K562 (cell line): ENCODE data around the gene CEND1. TPM values are rescaled to one million over a fixed set of nuclear protein-coding genes. Genes with fewer than 3 reads are reported as not detected.

Experiments used
- KLF6 ChIP-seq: fragments of 250-450 bp; sonication (Bioruptor Pico); IDR thresholded peaks from 2 replicates; pipeline ENCODE4 v1.4.0; 2020; ENCODE audit warnings: mild to moderate bottlenecking, moderate library complexity, borderline replicate concordance
- LEF1 ChIP-seq: fragments of 450-650 bp; IDR thresholded peaks from 2 replicates; pipeline ENCODE4 v1.6.1; 2016; ENCODE audit warnings: mild to moderate bottlenecking
- NFATC3 ChIP-seq: fragments of 450-650 bp; IDR thresholded peaks from 2 replicates; pipeline ENCODE4 v1.6.1; 2017; ENCODE audit warnings: mild to moderate bottlenecking
- RB1 ChIP-seq: fragments of 450-650 bp; IDR thresholded peaks from 2 replicates; pipeline ENCODE4 v1.6.1; 2017; ENCODE audit warnings: low read depth, mild to moderate bottlenecking
- SIX5 ChIP-seq, 2 experiments: IDR thresholded peaks; 2 replicates each; pipeline ENCODE4 v1.6.1; 2011; ENCODE audit warnings: low read length in 2 of 2, borderline replicate concordance in 1 of 2, low read depth in 1 of 2, mild to moderate bottlenecking in 1 of 2, moderate library complexity in 1 of 2; ENCODE audit not compliant: insufficient read depth in 1 of 2
- SNRNP70 ChIP-seq: fragments of 200-400 bp; formaldehyde crosslinking; optimal IDR thresholded peaks from 2 replicates; pipeline ENCODE3; 2017; ENCODE audit warnings: low read depth, low read length
- TEAD4 ChIP-seq, 2 experiments: sonication (generic) in 1 of 2; formaldehyde crosslinking in 1 of 2; IDR thresholded peaks; 2 replicates each; pipeline versions ENCODE4 v1.6.1 to v1.8.0; 2012 to 2022; ENCODE audit warnings: borderline replicate concordance in 1 of 2, inconsistent platforms in 1 of 2, low read length in 1 of 2, mild to moderate bottlenecking in 1 of 2, missing genetic modification reagents in 1 of 2
- ZNF41 ChIP-seq: fragments of 250-450 bp; sonication (Bioruptor Pico); conservative IDR thresholded peaks from 2 replicates; pipeline ENCODE4 v1.4.0; 2020; ENCODE audit warnings: mild to moderate bottlenecking
- ZNF696 ChIP-seq: fragments of 250-450 bp; sonication (Bioruptor Pico); conservative IDR thresholded peaks from 2 replicates; pipeline ENCODE4 v1.4.0; 2020; ENCODE audit warnings: mild to moderate bottlenecking, moderate library complexity
- polyA plus RNA-seq, 8 experiments: library from polyadenylated mRNA; depleted of rRNA in 4 of 8; stranded (reverse) in 5 of 8; unstranded in 3 of 8; fragments of >200 nt; fragmentation: Nextera tagmentation in 2 of 8; fragmentation: Illumina TruSeq in 1 of 8; extraction: Ambion mirVana in 2 of 8; extraction: Trizol in 1 of 8; gene quantifications; 2 replicates each; pipeline versions ENCODE4 v1.2.1 to v1.2.3, GENCODE V29; 2011 to 2014; ENCODE audit warnings: inconsistent platforms in 1 of 8, missing spikeins in 1 of 8
- total RNA-seq, 7 experiments: library from RNA; depleted of rRNA in 6 of 7; stranded (reverse); fragments of >200 nt in 6 of 7; fragmentation: Illumina TruSeq in 2 of 7; extraction: Trizol in 2 of 7; gene quantifications; 2 replicates each; pipeline versions ENCODE4 v1.2.1 to v1.2.3, GENCODE V29; 2011 to 2021; ENCODE audit warnings: low replicate concordance in 1 of 7
- TF ChIP-seq, protein P1 (sequence below): fragments of 250-450 bp; sonication (Bioruptor Pico); IDR thresholded peaks from 2 replicates; pipeline ENCODE4 v1.6.1; 2021; ENCODE audit warnings: mild to moderate bottlenecking
- TF ChIP-seq, protein P2 (sequence below): fragments of 250-450 bp; sonication (Bioruptor Pico); IDR thresholded peaks from 2 replicates; pipeline ENCODE4 v1.8.0; 2021; ENCODE audit warnings: mild to moderate bottlenecking, moderate library complexity
- TF ChIP-seq, protein P3 (sequence below), 2 experiments: fragments of 450-650 bp in 1 of 2; sonication (generic) in 1 of 2; formaldehyde crosslinking; conservative IDR thresholded peaks; 2 replicates each; pipeline versions ENCODE4 v1.4.0 to v1.8.1; 2020 to 2022; ENCODE audit warnings: mild to moderate bottlenecking in 1 of 2, missing genetic modification reagents in 1 of 2
- TF ChIP-seq, protein P4 (sequence below): fragments of 450-650 bp; IDR thresholded peaks from 2 replicates; pipeline ENCODE4 v1.6.1; 2016
- TF ChIP-seq, protein P5 (sequence below), 3 experiments: IDR thresholded peaks in 2 of 3; conservative IDR thresholded peaks in 1 of 3; 2 replicates each; pipeline ENCODE4 v1.5.1; 2011 to 2012; ENCODE audit warnings: low read length in 3 of 3, mild to moderate bottlenecking in 3 of 3, control low read depth in 2 of 3, improper control_type of control experiment in 1 of 3, inconsistent platforms in 1 of 3, low read depth in 1 of 3, mixed read lengths in 1 of 3, moderate library complexity in 1 of 3; ENCODE audit not compliant: insufficient read depth in 2 of 3
- TF ChIP-seq, protein P6 (sequence below): fragments of 200-800 bp; sonication (Bioruptor generic); IDR thresholded peaks from 2 replicates; pipeline ENCODE4 v1.6.1; 2016; ENCODE audit warnings: missing genetic modification characterization, missing compliant biosample characterization

CEND1 gene
- total and polyA plus RNA-seq, 9 of the 15 experiments (the other 6 are each of a cell fraction or from before 2014, with no cell fraction given) = 0.13 to 0.18 (median 0.16) TPM; not detected in 6

DNA sequence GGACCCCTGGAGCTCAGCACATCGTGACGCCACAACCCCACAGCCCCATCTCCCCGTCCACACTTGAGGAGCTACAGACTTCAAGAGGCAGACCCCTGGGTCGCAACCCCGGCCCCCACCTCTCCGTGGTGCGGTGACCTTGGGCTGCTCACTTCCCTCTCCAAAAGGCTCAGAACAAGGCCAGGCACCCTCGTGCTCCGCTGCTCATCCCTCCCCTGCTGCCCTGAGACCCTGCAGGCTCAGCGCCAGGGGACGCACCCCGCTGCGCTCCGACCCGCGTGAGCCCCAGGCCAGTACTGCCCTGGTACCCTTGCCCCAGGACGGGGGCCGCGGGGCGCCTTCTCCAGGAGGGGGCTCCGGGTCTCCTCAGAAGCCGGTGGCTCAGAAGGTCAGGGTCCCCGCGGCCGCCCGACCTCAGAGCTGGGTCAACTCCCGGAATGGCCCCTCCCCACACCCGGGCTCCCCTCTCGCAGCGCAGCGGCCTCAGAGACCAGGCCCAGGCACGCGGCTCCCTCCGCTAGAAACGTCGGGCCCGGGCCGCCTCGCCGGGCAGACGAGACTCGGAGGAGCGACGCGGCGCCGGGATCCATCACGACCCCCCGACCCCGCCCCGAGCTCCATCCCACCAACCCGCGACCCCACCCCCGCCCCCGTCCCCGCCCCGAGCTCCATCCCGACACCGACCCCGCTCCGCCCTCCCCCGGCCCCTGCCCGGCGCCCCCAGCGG, 13.2 kb downstream of the CEND1 start (continued):
- no peak for TF ChIP-seq LEF1
- TF ChIP-seq RB1 = peak; percentile 45
- TF ChIP-seq SNRNP70 = no peak
- TF ChIP-seq SIX5 (IDR thresholded peaks at IDR 0.05; ENCODE audit: borderline replicate concordance in 1 of 2, insufficient read depth in 1 of 2, low read depth in 1 of 2, low read length in 2 of 2) = no peak
- TF ChIP-seq TEAD4 (IDR thresholded peaks at IDR 0.05; ENCODE audit: low read length) = no peak
- TF ChIP-seq TEAD4 (CRISPR knock-in tag; IDR thresholded peaks at IDR 0.05; ENCODE audit: borderline replicate concordance) = no peak
- no peak for TF ChIP-seq NFATC3
- TF ChIP-seq, protein P1, sequence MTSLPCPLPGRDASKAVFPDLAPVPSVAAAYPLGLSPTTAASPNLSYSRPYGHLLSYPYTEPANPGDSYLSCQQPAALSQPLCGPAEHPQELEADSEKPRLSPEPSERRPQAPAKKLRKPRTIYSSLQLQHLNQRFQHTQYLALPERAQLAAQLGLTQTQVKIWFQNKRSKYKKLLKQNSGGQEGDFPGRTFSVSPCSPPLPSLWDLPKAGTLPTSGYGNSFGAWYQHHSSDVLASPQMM (CRISPR knock-in tag) = no peak
- TF ChIP-seq, protein P2, sequence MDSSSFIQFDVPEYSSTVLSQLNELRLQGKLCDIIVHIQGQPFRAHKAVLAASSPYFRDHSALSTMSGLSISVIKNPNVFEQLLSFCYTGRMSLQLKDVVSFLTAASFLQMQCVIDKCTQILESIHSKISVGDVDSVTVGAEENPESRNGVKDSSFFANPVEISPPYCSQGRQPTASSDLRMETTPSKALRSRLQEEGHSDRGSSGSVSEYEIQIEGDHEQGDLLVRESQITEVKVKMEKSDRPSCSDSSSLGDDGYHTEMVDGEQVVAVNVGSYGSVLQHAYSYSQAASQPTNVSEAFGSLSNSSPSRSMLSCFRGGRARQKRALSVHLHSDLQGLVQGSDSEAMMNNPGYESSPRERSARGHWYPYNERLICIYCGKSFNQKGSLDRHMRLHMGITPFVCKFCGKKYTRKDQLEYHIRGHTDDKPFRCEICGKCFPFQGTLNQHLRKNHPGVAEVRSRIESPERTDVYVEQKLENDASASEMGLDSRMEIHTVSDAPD (CRISPR knock-in tag) = no peak
- TF ChIP-seq ZNF696 (CRISPR knock-in tag) = no peak
- TF ChIP-seq, protein P3, sequence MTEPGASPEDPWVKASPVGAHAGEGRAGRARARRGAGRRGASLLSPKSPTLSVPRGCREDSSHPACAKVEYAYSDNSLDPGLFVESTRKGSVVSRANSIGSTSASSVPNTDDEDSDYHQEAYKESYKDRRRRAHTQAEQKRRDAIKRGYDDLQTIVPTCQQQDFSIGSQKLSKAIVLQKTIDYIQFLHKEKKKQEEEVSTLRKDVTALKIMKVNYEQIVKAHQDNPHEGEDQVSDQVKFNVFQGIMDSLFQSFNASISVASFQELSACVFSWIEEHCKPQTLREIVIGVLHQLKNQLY (CRISPR knock-in tag; conservative IDR thresholded peaks at IDR 0.05) = no peak
- no peak for TF ChIP-seq KLF6 (CRISPR knock-in tag)
- TF ChIP-seq, protein P4, sequence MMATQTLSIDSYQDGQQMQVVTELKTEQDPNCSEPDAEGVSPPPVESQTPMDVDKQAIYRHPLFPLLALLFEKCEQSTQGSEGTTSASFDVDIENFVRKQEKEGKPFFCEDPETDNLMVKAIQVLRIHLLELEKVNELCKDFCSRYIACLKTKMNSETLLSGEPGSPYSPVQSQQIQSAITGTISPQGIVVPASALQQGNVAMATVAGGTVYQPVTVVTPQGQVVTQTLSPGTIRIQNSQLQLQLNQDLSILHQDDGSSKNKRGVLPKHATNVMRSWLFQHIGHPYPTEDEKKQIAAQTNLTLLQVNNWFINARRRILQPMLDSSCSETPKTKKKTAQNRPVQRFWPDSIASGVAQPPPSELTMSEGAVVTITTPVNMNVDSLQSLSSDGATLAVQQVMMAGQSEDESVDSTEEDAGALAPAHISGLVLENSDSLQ = no peak
- TF ChIP-seq ZNF41 (CRISPR knock-in tag) = no peak
- TF ChIP-seq, protein P5, sequence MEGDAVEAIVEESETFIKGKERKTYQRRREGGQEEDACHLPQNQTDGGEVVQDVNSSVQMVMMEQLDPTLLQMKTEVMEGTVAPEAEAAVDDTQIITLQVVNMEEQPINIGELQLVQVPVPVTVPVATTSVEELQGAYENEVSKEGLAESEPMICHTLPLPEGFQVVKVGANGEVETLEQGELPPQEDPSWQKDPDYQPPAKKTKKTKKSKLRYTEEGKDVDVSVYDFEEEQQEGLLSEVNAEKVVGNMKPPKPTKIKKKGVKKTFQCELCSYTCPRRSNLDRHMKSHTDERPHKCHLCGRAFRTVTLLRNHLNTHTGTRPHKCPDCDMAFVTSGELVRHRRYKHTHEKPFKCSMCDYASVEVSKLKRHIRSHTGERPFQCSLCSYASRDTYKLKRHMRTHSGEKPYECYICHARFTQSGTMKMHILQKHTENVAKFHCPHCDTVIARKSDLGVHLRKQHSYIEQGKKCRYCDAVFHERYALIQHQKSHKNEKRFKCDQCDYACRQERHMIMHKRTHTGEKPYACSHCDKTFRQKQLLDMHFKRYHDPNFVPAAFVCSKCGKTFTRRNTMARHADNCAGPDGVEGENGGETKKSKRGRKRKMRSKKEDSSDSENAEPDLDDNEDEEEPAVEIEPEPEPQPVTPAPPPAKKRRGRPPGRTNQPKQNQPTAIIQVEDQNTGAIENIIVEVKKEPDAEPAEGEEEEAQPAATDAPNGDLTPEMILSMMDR (IDR thresholded peaks at IDR 0.05 in 2 of 3, conservative IDR thresholded peaks at IDR 0.05 in 1 of 3; ENCODE audit: insufficient read depth in 2 of 3, low read depth in 1 of 3, low read length in 3 of 3) = peak in 2 of 3 experiments; percentile 10 to 12; a peak in 2 of 6 replicates
- TF ChIP-seq, protein P6, sequence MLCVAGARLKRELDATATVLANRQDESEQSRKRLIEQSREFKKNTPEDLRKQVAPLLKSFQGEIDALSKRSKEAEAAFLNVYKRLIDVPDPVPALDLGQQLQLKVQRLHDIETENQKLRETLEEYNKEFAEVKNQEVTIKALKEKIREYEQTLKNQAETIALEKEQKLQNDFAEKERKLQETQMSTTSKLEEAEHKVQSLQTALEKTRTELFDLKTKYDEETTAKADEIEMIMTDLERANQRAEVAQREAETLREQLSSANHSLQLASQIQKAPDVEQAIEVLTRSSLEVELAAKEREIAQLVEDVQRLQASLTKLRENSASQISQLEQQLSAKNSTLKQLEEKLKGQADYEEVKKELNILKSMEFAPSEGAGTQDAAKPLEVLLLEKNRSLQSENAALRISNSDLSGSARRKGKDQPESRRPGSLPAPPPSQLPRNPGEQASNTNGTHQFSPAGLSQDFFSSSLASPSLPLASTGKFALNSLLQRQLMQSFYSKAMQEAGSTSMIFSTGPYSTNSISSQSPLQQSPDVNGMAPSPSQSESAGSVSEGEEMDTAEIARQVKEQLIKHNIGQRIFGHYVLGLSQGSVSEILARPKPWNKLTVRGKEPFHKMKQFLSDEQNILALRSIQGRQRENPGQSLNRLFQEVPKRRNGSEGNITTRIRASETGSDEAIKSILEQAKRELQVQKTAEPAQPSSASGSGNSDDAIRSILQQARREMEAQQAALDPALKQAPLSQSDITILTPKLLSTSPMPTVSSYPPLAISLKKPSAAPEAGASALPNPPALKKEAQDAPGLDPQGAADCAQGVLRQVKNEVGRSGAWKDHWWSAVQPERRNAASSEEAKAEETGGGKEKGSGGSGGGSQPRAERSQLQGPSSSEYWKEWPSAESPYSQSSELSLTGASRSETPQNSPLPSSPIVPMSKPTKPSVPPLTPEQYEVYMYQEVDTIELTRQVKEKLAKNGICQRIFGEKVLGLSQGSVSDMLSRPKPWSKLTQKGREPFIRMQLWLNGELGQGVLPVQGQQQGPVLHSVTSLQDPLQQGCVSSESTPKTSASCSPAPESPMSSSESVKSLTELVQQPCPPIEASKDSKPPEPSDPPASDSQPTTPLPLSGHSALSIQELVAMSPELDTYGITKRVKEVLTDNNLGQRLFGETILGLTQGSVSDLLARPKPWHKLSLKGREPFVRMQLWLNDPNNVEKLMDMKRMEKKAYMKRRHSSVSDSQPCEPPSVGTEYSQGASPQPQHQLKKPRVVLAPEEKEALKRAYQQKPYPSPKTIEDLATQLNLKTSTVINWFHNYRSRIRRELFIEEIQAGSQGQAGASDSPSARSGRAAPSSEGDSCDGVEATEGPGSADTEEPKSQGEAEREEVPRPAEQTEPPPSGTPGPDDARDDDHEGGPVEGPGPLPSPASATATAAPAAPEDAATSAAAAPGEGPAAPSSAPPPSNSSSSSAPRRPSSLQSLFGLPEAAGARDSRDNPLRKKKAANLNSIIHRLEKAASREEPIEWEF (CRISPR knock-in tag) = no peak
